ENCODE data around the gene SORL1.

SORL1 gene

GRCh38 chr11:121656328-121657090 lies 204.4 kb downstream of the SORL1 start:
- DNase-seq (ENCODE audit: low read depth), result no peak

DNA sequence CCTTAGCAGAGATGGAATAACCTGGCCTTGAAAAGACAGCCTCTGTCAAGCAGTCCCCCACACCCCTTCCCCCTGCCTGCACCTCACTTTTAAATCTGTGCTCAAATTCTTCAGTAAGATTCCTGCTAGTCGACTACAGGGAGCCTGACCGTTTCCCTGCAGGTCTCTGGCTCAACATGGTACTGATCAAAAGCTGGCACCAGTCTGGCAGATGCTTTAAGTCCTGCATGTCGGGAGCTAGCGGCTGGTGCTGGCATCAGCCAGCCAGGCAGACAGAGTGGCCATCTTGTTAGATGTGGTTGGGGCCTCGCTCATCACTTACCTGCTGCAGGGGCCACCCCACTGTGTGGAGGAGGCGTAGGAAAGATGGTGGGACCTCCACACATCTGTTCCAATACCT lies 205.0 kb downstream of the SORL1 start:
- no peak for DNase-seq (ENCODE audit: low read depth)

DNA sequence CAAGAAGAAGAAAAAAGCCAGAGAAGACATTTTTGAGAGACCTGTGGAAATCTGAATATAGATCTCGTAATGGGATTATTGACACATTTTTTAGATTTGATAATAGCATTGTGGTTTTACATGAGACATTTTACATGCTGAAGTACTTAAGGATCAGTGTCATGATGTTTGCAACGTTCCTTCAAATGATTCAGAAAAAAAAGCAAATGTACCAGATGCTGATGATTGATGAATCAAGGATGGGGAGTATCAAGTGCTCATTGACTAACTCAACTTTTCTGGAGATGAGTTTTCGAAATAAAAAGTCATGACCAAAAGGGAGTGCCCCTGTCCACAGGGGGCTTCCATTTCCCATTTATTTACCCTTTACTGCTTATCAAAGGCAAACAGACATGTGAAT lies 207.7 kb downstream of the SORL1 start:
- no peak for DNase-seq (ENCODE audit: low read depth)

GRCh38 chr11:121661880-121662486 lies 209.9 kb downstream of the SORL1 start:
- no peak for DNase-seq (ENCODE audit: low read depth)

DNA sequence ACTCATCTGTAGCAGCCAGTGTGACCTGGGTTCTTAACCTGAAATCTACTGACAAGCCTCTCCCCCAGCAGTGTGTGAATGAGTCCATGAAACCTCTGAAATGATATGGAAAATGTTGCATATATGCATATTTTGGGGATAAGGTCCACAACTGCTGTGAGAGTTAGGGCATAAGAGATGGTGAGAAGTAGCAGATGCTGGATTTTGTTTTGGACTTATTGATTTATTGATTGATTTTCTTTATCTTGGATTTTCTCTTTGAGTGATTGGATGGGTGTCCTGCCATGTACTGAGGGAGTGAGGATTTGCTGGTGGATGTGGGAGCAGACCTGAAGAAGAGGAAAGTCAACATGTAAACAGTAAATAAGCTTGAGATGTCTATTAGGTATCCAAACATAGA lies 212.0 kb downstream of the SORL1 start:
- no peak for DNase-seq (ENCODE audit: low read depth)

DNA sequence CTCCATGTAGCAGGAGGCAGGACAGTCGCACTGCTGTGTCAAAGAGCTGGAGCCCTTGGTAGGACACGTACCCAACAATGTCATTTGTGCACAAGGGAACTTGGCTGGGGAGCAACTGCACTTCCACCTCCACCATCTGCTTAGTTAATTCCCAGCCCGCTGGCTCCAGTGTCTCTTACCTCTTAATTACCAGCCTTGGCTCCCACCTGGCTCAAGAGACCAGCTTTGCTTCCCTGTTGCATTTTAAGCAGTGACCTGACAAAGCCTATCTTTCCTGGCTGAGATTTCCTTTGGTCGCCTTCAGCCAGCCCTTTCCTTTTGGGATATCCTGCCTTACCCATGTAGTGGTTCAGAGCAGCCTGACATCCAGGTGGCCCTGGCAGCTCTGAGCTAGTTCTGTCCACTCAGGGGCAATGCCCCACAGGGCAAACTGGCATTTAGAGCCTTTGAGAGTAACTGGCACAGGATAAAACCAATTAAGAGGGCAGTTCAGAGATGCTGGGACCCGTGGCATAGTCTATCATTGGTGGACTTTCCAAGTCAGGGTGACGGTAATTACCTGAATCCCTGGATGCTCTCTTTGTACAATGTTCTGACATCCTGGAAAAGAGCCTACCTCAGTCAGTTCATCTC lies 213.2 kb downstream of the SORL1 start:
- DNase-seq (ENCODE audit: low read depth), result no peak

DNA sequence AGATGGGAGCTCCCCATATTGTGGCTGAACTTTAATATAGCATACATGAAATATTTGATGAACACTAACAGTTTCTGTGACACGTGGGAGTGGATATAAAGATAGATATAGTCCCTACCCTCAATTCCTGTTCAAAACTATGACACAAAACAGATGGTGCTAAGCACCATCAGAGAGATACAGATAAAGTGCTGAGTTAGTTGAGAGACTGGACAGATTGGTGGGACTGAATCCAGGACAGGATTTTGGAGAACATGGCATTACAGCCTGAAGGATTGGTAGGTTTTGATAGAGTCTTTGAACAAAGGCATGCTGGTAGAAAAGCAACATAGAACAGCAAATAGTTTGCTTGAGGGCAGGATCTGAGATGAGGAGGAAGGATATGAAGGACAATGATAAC lies 215.7 kb downstream of the SORL1 start:
- no peak for DNase-seq (ENCODE audit: low read depth)

GRCh38 chr11:121669422-121669821 lies 217.3 kb downstream of the SORL1 start:
- DNase-seq (ENCODE audit: low read depth), result no peak

DNA sequence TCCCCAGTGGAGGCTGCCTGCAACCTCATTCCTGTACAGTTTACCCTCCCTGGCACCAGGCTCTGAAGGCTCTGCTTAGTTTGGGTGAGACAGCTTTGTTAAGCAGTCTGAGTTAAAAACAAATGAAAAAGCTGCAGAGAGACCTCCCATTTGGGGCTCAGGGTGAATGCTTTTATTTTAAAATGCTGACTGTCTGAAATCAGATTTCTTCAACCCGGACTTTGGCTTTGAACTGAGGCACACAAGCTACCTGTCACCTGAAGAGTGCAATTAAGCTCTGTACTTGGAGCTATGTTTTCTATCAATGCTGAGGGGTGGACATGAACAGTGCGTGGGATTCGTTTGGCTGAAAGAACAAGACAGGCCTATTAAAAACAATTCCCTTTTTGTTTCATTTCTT lies 218.2 kb downstream of the SORL1 start:
- DNase-seq (ENCODE audit: low read depth), result no peak

- no peak for DNase-seq (ENCODE audit: low read depth)
Observed at GRCh38 chr11:121670805-121671282, 218.7 kb downstream of the SORL1 start.

GRCh38 chr11:121671283-121672168 lies 219.4 kb downstream of the SORL1 start:
- DNase-seq (ENCODE audit: low read depth), result no peak

- no peak for DNase-seq (ENCODE audit: low read depth)
Observed at GRCh38 chr11:121672630-121673487, 220.7 kb downstream of the SORL1 start.

GRCh38 chr11:121681550-121682268 lies 229.6 kb downstream of the SORL1 start:
- no peak for DNase-seq (ENCODE audit: low read depth)

Measured in HS-27A (cell line).